Stimulated activated CD4-positive, alpha-beta T cell treated with anti-CD3 and anti-CD28 coated beads, Interleukin-1b, Interleukin-23, amount 100 ng/mL, for 4 hours (primary cell): ENCODE measurements around the gene C20orf144.
"Not testable (repeated sequence)": the region's sequence is repeated elsewhere in the genome, so short reads cannot be mapped to it uniquely, and the experiment has no call there.

Experiments used
- DNase-seq, 2 donors: peaks; one replicate each; pipeline ENCODE4 v3.0.0-alpha.2; 2020; ENCODE audit warnings: low read depth in 2 of 2

C20orf144 gene

DNA sequence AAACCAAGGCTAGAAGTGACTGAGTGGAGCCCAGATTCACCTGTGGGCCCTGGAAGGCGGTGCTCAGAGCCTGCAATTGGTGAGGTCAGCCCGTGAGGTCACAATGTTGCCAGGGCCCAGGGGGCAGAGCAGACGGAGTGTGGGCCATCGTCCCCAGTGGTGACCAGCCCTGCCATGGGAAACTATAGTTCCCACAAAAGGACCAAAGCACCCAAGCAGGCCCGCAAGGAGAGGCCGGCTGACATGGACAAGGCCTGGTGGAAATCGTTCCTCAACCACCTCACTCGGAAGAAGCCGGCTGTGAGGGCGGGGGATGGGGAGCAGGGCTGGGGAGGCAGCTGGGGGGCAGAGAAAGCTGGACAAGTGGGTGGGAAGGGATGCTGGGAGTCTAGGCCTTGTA is at the start of gene C20orf144:
TSS of gene C20orf144 (plus strand) at position 156 of the 400 bp plus-strand sequence. CDS start at position 175, 19 bp downstream.
- no peak for DNase-seq

DNA sequence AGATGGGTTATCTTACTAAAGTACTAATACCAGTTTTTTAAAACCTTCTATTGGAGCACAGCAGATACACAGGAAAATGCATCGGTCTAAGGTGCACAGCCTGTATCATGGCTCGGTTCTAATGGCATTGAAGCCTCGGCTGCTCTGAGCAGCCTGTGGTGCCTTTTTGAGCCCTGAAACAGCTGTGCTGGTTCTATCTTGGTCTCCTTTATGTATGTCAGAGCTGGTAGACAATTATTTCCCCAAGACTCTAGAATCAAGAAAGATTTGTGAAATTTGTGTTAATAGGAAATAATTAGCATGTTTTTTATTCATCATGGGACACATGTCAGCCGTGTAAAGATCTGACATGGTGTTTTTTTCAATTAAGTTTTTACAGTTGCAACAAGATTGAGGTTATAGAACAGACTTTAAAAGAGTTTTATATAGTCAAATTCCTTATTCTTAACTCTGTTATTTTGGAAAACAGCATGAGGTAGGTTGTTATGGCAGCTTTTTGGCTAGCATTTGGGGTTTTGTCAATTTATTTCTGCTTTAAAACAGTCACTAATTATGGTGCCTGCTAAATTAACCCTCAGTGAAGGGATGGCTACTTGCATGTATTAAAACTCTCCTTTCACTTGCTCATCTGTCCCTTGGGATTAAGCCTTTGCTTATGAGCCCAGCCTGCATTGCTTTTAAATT is 40.3 kb upstream of the C20orf144 start:
- no peak for DNase-seq

DNA sequence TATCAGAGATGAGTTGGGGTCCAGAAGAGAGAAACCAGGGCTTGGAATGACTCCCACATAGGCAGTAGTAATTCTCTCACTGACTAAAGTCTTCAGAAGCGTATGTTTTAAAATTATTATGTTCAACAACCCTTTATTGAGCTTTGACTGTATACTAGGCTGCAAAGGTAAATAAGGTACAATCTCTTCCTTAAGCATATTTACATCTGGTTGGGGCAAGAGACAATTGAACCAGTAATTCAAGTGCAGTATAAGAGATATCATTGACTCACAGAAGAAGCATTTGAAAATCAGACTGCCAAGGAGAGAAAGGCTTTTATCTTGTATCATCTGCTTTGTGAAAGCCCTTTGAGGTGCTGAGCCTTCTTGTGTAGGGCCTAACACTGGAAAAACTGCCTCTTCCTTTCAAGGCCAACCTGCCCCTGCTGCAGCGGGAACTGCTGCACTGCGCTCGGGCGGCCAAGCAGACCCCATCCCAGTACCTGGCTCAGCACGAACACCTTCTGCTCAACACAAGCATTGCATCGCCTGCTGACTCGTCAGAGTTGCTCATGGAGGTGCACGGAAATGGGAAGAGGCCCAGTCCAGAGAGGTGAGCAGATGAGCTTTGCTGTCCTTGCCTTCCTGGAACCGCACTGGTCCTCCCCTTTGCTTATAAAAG is 39.3 kb upstream of the C20orf144 start:
- DNase-seq: no peak

DNA sequence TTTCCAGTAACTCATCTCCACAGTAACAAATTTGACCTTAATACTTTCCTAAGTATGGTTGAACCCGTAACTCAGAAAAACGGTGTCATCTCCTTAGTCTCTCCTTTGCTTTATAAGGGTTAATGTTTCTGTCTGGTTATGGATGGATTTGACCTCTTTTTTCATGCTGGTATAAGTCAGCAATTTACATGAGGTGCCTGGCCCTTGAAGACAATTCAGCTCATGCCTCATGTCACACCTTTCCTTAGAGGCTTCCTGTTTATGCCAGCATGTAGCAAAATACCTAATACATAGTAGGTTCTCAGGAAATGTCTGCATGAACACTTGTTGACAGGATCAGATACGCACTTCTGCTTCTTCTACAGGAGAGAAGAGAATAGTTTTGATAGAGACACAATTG is 37.7 kb upstream of the C20orf144 start:
- DNase-seq: no peak

DNA sequence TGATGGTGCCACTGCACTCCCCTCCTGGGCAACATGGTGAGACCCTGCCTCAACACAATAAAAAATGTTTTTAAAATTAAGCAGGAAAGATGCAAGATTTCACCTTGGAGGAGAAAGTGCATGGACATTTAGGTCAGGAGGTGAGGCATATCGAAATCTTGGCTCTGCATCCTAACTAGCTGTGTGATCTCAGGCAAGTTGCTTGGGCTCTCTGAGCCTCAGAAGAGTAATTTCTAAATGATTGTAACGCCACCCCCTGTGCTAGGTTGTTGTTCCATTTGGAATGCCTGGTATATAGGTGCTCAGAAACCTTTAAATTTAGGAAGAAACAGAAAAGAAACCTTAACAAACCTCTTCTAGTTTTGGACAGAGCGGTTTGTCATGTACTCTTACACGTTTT is 35.9 kb upstream of the C20orf144 start:
- DNase-seq: no peak

DNA sequence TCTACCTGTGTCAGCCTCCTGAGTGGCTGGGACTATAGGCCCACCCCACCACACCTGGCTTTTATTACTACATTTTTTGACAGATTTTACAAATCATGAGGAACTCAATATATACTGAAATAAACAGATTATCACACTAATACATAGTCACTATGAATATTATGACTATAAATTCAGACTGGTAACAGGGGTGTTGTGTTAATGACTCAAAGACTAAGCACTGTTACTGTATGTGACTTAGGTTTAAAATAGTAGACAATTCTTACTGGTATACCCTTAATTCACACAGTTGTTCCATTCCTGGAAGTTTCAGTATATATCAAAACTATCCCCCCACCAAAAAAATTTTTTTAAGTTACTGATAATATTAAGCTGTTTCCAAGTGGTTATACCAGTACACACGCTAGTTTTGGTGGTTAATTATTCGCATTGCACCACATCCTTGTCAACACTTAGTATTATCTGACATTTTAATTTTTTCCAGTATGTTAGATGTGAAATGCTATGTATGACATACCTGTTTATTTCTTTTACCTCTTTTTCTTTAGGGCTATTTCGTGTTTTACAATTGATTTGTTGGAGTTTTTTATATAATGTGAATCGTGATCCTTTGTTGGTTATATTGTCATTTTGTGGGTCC is 34.4 kb upstream of the C20orf144 start:
- DNase-seq: no peak

DNA sequence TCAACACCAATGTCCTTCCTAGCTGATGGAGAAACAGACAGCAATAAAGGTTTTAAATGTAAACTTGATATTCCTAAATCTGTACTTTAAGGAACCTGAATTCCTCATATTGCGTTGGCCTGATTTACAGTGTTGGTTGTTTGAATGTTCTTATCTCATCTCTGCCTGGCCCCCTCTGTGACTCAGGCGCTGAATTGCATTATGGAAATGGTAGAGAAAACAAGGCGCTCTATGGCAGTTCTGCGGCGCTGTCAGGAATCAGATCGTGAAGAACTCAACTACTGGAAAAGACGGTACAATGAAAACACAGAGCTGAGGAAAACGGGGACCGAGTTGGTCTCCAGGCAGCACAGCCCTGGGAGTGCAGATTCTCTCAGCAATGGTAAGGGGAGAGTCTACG is 32.6 kb upstream of the C20orf144 start:
- DNase-seq: no peak

DNA sequence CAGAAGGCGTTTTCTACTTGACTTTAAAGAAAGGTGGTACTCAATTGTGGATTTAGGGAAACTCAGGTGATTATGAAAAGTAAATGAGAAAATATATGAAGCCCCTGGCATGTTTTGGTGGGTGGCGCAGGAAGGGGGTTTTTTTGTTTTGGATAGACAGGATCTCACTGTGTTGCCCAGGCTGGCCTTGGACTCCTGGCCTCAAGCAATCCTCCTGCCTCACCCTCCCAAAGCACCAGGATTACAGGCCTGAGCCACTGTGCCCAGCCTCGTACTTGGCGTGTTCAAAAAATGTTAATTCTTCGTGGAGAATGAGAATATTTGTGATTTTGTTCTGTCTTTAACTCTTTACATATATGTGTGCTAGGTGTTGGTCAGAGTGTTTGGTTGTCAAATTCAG is 32.1 kb upstream of the C20orf144 start:
- DNase-seq: no peak

DNA sequence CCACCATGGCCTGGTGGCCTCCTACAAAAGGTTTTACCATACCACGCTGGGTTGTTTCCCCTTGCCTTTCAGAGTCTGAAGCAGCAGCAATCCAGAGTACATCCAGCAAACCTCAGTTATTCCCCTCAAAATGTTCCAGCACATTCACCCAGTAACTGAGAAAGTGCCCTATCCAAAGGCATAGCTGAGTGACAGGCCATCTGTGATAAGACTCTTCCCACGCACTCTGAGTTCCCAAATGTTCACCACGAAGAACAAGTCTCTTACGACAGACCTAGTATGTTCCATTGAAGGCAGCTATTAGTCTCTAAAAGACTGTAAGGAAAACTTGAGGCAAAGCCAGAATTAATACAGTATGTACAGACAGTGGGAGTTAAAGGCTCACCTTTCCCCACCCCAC is 31.6 kb upstream of the C20orf144 start:
- no peak for DNase-seq

DNA sequence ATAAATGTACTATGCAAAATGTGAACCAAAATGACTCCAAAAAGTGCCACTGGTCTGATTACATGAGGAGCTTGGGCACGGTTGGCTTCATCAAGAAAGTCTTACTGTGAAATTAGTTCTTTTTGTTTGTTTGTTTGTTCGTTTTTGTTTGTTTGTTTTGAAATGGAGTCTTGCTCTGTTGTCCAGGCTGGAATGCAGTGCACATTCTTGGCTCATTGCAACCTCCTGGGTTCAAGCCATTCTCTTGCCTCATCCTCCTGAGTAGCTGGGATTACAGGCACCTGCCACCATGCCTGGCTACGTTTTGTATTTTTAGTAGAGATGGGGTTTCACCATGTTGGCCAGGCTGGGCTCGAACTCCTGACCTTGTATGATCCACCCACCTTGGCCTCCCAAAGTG is 30.2 kb upstream of the C20orf144 start:
- DNase-seq: not testable (repeated sequence)

DNA sequence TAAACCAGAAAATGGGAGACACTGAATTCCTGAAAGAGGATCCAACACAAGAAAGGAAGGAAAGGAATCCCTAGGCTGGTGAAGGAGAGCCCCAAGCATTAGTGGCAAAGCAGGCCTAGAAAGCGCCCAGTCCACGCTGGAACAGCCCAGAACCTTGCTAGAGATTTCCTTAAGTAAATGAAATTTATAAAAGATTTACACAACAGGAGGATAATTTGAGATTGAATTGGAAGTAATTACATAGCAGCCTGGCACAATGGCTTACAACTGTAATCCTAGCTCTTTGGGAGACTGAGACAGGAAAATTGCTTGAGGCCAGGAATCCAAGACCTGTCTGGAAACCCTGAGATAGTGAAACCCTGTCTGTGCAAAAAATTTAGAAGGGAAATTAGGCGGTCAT is 26.8 kb upstream of the C20orf144 start:
- DNase-seq: no peak

DNA sequence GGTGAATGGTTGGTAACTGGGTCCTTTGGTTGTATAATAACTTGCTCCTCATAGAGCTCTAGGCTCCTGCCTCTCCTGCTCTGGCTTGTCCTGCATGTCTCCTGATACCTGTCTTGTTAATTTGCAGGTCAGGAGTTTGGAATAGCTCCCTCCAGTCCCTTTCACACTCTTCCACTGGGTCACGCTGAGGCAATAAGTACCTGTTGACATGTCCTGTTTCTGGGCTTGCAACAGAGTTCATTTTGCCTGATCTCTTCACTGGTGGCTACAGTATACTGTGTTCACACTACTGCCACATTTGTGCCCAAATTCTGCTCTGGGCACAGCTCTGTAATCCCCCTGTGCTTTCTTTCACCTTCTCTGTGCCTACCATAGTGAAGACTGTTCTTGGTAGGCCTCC is 25.4 kb upstream of the C20orf144 start:
- no peak for DNase-seq

DNA sequence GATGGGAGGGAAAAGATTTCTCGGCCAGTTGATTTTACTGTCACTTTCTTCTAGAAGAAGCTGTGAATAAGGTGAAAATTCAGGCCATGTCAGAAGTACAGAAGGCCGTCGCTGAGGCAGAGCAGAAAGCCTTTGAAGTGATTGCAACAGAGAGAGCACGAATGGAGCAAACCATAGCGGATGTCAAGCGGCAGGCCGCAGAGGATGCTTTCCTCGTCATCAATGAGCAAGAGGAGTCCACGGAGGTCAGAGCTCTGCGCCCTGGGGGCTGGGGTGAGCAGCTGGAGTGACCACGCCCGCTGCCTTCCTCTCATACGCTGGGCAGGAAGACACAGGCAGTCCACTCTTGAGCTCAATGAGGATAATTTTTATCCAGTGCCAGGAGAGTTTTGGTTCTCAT is 21.8 kb upstream of the C20orf144 start:
- no peak for DNase-seq

DNA sequence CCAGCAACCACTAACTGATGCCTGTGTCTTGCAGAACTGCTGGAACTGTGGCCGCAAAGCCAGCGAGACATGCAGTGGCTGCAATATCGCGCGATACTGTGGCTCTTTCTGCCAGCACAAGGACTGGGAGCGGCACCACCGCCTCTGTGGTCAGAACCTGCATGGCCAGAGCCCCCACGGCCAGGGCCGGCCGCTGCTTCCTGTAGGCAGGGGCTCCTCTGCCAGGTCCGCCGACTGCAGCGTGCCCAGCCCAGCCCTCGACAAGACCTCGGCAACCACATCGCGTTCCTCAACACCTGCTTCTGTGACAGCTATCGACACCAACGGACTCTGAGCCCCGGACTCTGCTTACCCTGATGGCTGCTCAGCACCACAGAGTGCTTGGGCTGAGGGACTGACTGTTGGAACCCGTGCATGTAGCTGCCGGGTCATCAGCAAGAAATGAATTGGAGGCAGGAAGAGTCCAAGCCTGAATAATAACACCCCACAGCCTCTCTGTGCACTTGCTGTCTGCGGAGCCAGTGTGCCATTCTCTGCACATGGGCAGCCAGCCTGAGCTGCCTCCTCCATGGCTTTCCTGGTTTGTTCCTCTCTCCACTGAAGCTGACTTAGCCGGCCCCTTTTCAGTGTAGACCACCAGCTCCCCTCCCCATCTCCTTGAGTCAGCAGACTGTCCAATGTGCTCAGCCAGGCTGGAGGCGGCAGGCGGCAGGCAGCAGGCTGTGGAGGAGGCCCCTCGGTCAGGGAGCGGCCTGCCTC is 17.6 kb upstream of the C20orf144 start:
- DNase-seq: no peak

DNA sequence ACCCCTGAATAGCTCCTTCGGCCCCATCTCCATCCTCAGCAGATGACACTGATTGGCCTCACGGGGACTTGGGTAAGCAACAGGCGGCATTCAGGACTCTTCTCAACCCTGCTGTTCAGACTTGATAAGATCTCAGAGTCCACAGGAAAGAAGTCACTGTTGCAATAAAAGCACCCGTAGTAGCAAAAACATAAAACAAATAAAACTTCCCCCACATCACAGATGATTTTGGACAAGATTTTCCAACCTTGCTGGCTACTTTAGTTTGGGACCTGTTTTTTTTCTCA is 17.1 kb upstream of the C20orf144 start:
- no peak for DNase-seq

DNA sequence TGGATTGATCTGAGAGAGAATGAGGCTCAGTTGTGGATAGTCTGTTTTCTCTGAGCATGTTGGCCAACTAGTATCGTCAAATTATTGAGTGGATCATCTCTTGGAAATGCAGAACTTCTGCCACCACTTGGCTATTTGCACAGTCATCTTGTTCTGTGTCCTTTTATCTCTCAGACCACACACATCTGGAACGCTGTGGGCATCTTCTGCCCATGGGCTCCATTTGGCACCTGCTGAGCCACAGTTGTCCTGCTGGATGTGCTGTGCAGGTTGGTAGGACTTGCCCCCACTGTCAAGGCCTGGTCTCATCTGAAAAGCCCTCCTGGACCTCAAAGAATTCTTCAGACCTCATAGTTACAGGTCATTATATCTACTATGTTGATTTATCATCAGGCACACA is 16.7 kb upstream of the C20orf144 start:
- DNase-seq: no peak

DNA sequence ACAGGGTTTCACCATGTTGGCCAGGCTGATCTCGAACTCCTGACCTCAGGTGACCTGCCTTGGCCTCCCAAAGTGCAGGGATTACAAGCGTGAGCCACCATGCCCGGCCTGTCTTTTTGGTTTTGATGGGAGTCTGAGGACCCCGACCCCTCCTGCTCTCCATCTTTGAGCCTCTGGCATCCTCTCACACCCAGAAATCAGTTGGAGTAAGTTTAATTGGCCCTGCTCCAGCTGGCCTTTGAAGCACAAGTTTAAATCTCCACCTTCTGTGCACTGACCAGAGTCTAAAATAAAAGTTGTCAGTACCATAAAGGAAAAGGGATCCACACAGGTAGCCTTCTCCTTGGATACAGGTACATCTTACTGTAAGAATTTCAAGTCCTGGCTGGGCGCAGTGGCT is 15.9 kb upstream of the C20orf144 start:
- no peak for DNase-seq

DNA sequence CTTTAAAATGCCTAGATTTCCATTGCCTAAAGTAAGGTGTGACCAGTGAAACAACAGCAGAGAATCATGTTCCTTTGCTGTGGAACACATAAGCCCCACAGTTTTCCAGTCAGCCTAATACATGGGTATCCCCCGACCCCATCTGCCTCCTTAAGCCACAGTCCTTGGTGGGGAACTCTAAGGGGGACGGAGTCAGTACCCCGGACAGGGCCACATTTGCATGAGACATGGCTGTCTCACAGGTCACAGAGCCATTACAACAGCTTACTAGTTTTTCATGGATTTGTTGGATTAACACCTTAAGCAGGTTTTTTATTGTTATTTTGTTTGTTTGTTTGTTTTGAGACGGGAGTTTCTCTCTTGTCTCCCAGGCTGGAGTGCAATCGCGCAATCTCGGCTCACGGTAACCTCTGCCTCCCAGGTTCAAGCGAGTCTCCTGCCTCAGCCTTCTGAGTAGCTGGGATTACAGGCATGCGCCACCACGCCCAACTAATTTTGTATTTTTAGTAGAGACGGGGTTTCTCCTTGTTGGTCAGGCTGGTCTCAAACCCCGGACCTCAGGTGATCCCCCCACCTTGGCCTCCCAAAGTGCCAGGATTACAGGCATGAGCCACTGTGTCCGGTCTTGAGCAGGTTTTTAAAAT is 15.0 kb upstream of the C20orf144 start:
- DNase-seq: not testable (repeated sequence)

DNA sequence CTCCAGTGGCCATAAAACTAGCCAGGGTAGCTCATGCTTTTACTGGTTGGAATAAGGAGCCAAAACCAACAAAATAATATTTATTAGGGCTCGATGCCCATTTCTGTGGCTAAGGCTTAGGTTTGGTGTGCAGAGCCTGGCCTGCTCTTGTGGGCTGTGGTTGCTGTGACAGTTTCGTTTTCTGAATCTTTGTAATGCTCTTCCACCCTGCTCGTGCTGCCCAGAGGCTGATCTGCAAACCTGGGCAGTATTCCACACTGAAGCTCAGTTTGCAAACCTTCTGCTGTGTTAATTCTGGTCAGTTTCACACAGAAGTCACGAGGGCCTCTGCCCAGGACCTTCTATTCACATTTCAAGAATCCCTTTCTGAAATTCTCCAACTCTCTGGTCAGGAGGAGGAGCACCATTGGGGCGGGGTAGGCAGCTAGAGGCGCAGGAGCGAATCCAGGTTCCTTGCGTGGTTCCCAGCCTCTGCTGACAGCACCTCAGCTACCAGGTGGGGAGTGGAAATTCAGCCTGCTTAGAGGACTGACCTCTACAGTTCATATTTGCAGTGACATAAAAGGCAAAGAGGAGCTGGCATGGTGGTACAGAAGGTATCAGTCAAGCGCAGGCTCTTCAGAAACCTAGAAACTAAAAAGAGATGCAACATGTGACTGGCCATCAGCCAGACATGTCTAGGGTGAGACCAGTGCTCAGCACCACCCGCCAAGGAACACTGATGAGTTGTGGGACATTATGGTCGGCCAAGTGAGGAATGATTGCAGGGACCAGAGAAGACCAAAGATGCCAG is 14.3 kb upstream of the C20orf144 start:
- DNase-seq: no peak

DNA sequence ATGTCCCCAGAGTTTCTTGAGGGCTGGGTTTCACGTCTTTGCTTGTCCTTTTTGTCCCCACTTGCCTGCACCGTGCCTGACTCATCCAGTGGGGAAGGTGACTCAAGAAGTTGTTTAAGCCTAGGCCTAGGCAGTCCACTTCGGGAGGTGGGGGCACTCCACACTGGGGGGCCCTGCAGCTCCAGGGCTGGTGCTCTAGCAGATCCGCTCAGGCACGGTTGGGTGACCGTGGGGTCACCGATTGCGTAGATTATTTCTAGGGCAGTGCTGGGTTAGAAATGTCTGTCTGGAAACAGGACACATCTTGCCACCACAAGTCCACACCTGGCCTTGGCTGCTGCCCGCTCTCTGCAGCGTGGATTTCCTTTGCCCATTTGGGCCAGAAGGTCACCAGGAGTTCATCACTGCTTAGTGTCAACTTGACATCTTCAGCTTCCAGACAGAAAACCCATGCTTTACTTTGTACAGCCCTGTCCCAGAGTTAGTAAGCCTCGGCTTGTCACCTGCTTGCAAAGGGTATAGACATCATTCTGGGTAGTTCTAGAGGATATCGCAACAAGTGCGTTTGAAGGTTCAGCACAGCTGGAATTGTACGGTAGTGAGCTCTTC is 13.6 kb upstream of the C20orf144 start:
- DNase-seq: no peak

DNA sequence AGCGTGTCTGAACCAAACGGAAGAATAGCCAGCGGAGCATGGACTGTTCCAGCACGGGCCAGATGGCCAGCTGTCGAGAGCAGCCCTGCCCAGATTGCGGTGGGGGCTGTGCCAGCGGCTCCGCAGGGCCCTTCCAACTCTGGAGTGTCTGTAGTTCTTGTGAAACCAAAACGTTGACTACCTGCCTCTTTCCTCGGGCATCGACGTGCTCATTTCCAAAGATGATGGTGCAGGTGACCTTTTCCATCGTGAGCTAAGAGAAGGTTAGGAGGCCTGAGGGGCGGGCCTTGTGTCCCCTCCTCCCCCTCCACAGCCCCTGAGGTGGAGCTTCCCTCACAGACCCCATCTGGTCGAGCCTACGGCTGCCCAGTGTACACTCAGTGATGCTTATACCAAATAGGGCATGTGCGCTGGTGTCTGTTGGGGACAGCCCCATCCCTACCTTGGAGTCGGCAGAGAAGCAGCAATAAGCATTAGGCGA is 12.9 kb upstream of the C20orf144 start:
- no peak for DNase-seq
